ENCODE data around the gene TRIM63. TPM values are rescaled to one million over a fixed set of nuclear protein-coding genes. Genes with fewer than 3 reads are reported as not detected.

Gene TRIM63
- total RNA-seq, 1 donor, result not detected

- DNase-seq (ENCODE audit: low read depth in 2 of 3, low spot score in 2 of 3), result peak; percentile 67 to 76 (median 68)
Measured at GRCh38 chr1:26035959-26036755, 31.3 kb downstream of the TRIM63 start.

GRCh38 chr1:26035203-26035958 lies 32.0 kb downstream of the TRIM63 start:
- DNase-seq (ENCODE audit: low read depth in 2 of 3, low spot score in 2 of 3), result peak; percentile 77 to 94 (median 93)

GRCh38 chr1:26034504-26035202 lies 32.8 kb downstream of the TRIM63 start:
- DNase-seq (ENCODE audit: low read depth in 2 of 3, low spot score in 2 of 3), result no peak

- no peak for DNase-seq (ENCODE audit: low read depth in 2 of 3, low spot score in 2 of 3)
Measured at GRCh38 chr1:26032656-26033357, 34.6 kb downstream of the TRIM63 start.

- no peak for DNase-seq (ENCODE audit: low read depth in 2 of 3, low spot score in 2 of 3)
Measured at GRCh38 chr1:26031611-26032220, 35.7 kb downstream of the TRIM63 start.

- no peak for DNase-seq (ENCODE audit: low read depth in 2 of 3, low spot score in 2 of 3)
Measured at GRCh38 chr1:26031196-26031595, 36.2 kb downstream of the TRIM63 start.

GRCh38 chr1:26029864-26030481 lies 37.5 kb downstream of the TRIM63 start:
- no peak for DNase-seq (ENCODE audit: low read depth in 2 of 3, low spot score in 2 of 3)

GRCh38 chr1:26029054-26029863 lies 38.2 kb downstream of the TRIM63 start:
- DNase-seq (ENCODE audit: low read depth in 2 of 3, low spot score in 2 of 3), result no peak

- no peak for DNase-seq (ENCODE audit: low read depth in 2 of 3, low spot score in 2 of 3)
Measured at GRCh38 chr1:26028490-26028980, 38.9 kb downstream of the TRIM63 start.

GRCh38 chr1:26027716-26028489 lies 39.5 kb downstream of the TRIM63 start:
- DNase-seq (ENCODE audit: low read depth in 2 of 3, low spot score in 2 of 3), result no peak

- no peak for DNase-seq (ENCODE audit: low read depth in 2 of 3, low spot score in 2 of 3)
Measured at GRCh38 chr1:26025517-26025916, 41.9 kb downstream of the TRIM63 start.

GRCh38 chr1:26025060-26025459 lies 42.4 kb downstream of the TRIM63 start:
- DNase-seq (ENCODE audit: low read depth in 2 of 3, low spot score in 2 of 3), result no peak

- no peak for DNase-seq (ENCODE audit: low read depth in 2 of 3, low spot score in 2 of 3)
Measured at GRCh38 chr1:26023826-26024225, 43.6 kb downstream of the TRIM63 start.

- no peak for DNase-seq (ENCODE audit: low read depth in 2 of 3, low spot score in 2 of 3)
Measured at GRCh38 chr1:26023009-26023408, 44.4 kb downstream of the TRIM63 start.

GRCh38 chr1:26022404-26022779 lies 45.0 kb downstream of the TRIM63 start:
- DNase-seq (ENCODE audit: low read depth in 2 of 3, low spot score in 2 of 3), result no peak

GRCh38 chr1:26021647-26022403 lies 45.6 kb downstream of the TRIM63 start, which contains the start of gene EXTL1:
Gene EXTL1, plus strand, starts transcription at chr1:26021775. Its CDS starts 872 bp downstream, at chr1:26022647.
- DNase-seq (ENCODE audit: low read depth in 2 of 3, low spot score in 2 of 3), result no peak

GRCh38 chr1:26020941-26021646 lies 46.3 kb downstream of the TRIM63 start:
- no peak for DNase-seq (ENCODE audit: low read depth in 2 of 3, low spot score in 2 of 3)
